ENCODE data around the gene CPA5. TPM values are rescaled to one million over a fixed set of nuclear protein-coding genes. Genes with fewer than 3 reads are reported as not detected.

CPA5 gene
- total and polyA plus RNA-seq, 2 of the 8 experiments (the other 6 are each of a cell fraction or from before 2014, with no cell fraction given): 0.12 TPM; not detected in 1

- CTCF ChIA-PET (ENCODE audit: partially characterized antibody): interaction anchor here (1.0 to 1.1 kb wide), 2 partner anchors 18 to 124 kb away, joined by 3 read pairs; no protein-coding TSS in a partner anchor
- no peak for TF ChIP-seq HDAC2 (IDR thresholded peaks at IDR 0.05; ENCODE audit: borderline replicate concordance in 1 of 2, low read depth in 2 of 2, low read length in 2 of 2)
- no peak for TF ChIP-seq POU5F1 (IDR thresholded peaks at IDR 0.05; ENCODE audit: low read depth, low read length)
- TF ChIP-seq EGR1 (IDR thresholded peaks at IDR 0.05; ENCODE audit: borderline replicate concordance, low read depth, low read length): no peak
- no peak for TF ChIP-seq KDM4A (IDR thresholded peaks at IDR 0.05; ENCODE audit: low read depth, low read length, severe bottlenecking)
- TF ChIP-seq KDM1A (IDR thresholded peaks at IDR 0.05; ENCODE audit: borderline replicate concordance, low read length): no peak
- no peak for TF ChIP-seq BACH1 (IDR thresholded peaks at IDR 0.05; ENCODE audit: low read length)
- no peak for TF ChIP-seq CHD1 (IDR thresholded peaks at IDR 0.05; ENCODE audit: low read depth, low read length)
- no peak for FAIRE-seq
These were observed 57.0 kb downstream of the CPA5 start for GRCh38 chr7:130401578-130401977.

More at GRCh38 chr7:130401578-130401977, 57.0 kb downstream of the CPA5 start:
- Histone ChIP-seq H4K91ac (replicated peaks; ENCODE audit: insufficient read length, low read length) (no peak overlapping the region), H2BK20ac (ENCODE audit: low read length) (no peak overlapping the region), H3K4me3 (ENCODE audit: extremely low read depth in 1 of 4, insufficient read depth in 2 of 4, low read depth in 3 of 4, low read length in 4 of 4) (no peak overlapping the region), H2BK12ac (ENCODE audit: low read depth, low read length) (no peak overlapping the region), H3K79me2 (ENCODE audit: control insufficient read depth in 1 of 2, insufficient read depth in 2 of 2, low read length in 2 of 2) (no peaks in the 10 kb centered on the region), H3K9me3 (ENCODE audit: insufficient read depth in 2 of 2, low read depth in 1 of 2, low read length in 1 of 2) (no peaks in the 10 kb centered on the region), H3K56ac (replicated peaks; ENCODE audit: insufficient read length, low read depth, low read length) (no peak overlapping the region), H4K20me1 (replicated peaks in 1 of 2; ENCODE audit: control insufficient read depth in 1 of 2, insufficient read depth in 2 of 2, low read length in 2 of 2) (no peaks in the 10 kb centered on the region), H3K4me2 (ENCODE audit: insufficient read depth in 1 of 2, low read depth in 2 of 2, low read length in 2 of 2) (no peak overlapping the region), H3K18ac (ENCODE audit: extremely low read depth, low read length) (no peak overlapping the region), H2BK15ac (ENCODE audit: low read length) (no peak overlapping the region), H3K79me1 (ENCODE audit: low read depth, low read length) (no peaks in the 10 kb centered on the region), H3K23ac (ENCODE audit: insufficient read length) (no peak overlapping the region), H2BK5ac (ENCODE audit: low read depth, low read length) (no peak overlapping the region), H3K36me3 (ENCODE audit: control insufficient read depth in 2 of 4, insufficient read depth in 4 of 4, low read length in 3 of 4) (no peaks in the 10 kb centered on the region), H4K5ac (ENCODE audit: insufficient read length, low read depth, low read length) (no peak overlapping the region), H4K8ac (ENCODE audit: extremely low read depth, insufficient read depth, low read length) (no peak overlapping the region), H3K4me1 (replicated peaks in 1 of 4; ENCODE audit: control insufficient read depth in 3 of 4, insufficient read depth in 4 of 4, low read length in 3 of 4) (no peaks in the 10 kb centered on the region), H2AFZ (ENCODE audit: low read length) (no peak overlapping the region), H3K14ac (ENCODE audit: insufficient read length) (no peak overlapping the region), H3K27ac (ENCODE audit: low read depth, low read length) (no peak overlapping the region), H3K27me3 (replicated peaks in 1 of 4; ENCODE audit: control insufficient read depth in 3 of 4, extremely low read depth in 1 of 4, insufficient read depth in 3 of 4, low read length in 3 of 4) (no peaks in the 10 kb centered on the region), H3K9ac (replicated peaks in 1 of 4; ENCODE audit: extremely low read depth in 1 of 4, low read depth in 3 of 4, low read length in 3 of 4) (no peak overlapping the region), H3K23me2 (ENCODE audit: low read depth, low read length) (no peaks in the 10 kb centered on the region), H2AK5ac (ENCODE audit: low read depth, low read length) (no peak overlapping the region), H3K4ac (replicated peaks; ENCODE audit: insufficient read length, low read depth, low read length) (no peak overlapping the region), H2BK120ac (replicated peaks; ENCODE audit: low read depth, low read length) (no peak overlapping the region)
- no peak for DNase-seq (ENCODE audit: low read depth in 1 of 2, low spot score in 2 of 2)
- POLR2A ChIA-PET (ENCODE audit: partially characterized antibody): interaction anchor here (1.0 kb wide), 1 partner anchor 27 kb away, joined by 3 read pairs; no protein-coding TSS in a partner anchor
- 88% methylated on average over 3 of the region's 3 CpGs; no CpG with 5 or more reads in 1 of the 2 experiments for WGBS, 2 experiments (ENCODE audit: extremely low coverage in 1 of 2, insufficient coverage in 1 of 2, insufficient read length in 1 of 2, insufficient replicate concordance in 2 of 2, low coverage in 1 of 2, low lambda C conversion rate in 2 of 2, missing lambda C conversion rate in 1 of 2)

All from H1 (cell line).